ENCODE results near the gene RETREG2. TPM values are rescaled to one million over a fixed set of nuclear protein-coding genes. Genes with fewer than 3 reads are reported as not detected.

RETREG2 gene
- total RNA-seq, 4 donors from 2014 or later: 82.3 to 122 (median 100) TPM

DNA sequence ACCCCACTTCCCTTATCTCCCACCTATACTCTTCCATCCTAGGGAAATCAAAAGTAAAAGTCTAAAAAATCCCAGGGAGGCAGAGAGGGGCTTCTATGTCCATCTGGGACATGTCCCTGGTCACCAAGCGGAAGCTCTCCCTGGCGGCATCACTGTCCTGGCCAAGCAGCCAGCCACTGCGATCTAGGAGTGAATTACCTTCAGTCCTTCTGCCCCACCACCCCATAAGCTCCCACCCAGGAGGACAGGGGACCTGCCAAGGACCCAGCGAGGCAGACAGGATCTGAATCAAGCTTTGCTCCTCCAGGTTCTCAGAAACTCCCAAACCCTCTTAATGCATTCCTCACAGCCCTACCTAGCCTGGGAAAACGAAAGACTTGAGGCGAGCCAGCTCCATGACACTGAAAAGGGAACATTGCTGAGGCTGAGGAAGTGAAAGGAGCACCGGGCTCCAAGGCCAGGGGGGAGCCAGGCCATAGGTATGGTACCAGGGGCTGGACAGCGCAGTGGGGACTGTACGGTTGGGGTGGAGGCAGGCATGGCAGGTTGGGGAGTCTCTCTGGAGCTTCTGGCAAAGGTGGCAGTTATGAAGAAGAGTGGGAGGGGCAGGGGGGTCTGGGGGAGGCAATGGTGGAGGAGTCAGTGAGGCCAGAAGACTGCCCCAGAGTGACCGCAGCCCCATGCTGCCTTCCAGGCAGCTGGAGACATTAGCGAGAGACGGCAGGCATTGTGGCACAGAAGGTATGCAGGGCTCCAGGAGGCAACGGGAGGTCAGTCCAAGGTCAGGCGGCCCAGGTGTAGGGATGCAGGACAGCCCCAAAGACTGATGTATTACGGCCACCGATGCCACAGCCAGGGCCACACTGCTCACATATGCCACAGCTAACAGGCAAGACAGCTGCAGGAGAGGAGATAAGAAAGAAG lies 5.6 kb upstream of the RETREG2 start:
- no peak for DNase-seq
- Histone ChIP-seq H3K27me3 (no peaks in the 10 kb centered on the region), H3K9me3 (no peaks in the 10 kb centered on the region), H3K4me1 (peaks cover 9 to 22% of the 10 kb centered on the region in 2 donors), H3K4me3 (replicated peaks in 1 of 3) (no peak overlapping the region), H3K27ac (peak overlapping the region in 2 of 3 donors; percentile 44 to 59), H3K36me3 (peaks cover 30% of the 10 kb centered on the region in 2 donors)
- intact Hi-C loops (cut with DNase I): no loop called here
- WGBS, 2 donors: 89 to 90% methylated on average over 16 of the region's 16 CpGs
- TF ChIP-seq CTCF (IDR thresholded peaks at IDR 0.05): no peak
- TF ChIP-seq POLR2A (IDR thresholded peaks at IDR 0.05): no peak

DNA sequence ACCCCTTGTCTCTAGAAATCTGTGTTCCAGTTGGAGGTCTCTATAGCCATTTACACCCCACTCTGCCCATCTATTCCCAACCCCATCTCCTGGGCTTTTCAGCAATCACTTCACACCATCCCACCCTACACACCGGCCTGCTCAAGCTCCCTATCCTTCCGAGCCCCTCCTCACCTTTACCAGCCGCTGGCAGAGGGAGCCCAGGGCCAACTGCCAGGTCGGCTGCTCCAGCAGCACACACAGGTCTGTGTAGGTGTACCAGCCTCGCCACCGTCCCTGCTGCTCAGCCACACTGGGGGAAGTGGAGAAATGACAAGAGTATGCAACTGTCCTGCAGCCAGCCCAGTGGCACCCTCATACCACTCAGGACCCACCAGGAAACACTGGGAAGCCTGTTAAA lies 4.9 kb upstream of the RETREG2 start:
- Histone ChIP-seq H3K27ac (no peak overlapping the region), H3K9me3 (no peaks in the 10 kb centered on the region), H3K4me3 (replicated peaks in 1 of 3) (no peak overlapping the region), H3K27me3 (no peaks in the 10 kb centered on the region), H3K4me1 (peaks cover 9 to 22% of the 10 kb centered on the region in 2 donors), H3K36me3 (peaks cover 30% of the 10 kb centered on the region in 2 donors)
- no peak for TF ChIP-seq CTCF (IDR thresholded peaks at IDR 0.05)
- no peak for TF ChIP-seq POLR2A (IDR thresholded peaks at IDR 0.05)
- intact Hi-C loops (cut with DNase I): no loop called here
- no peak for DNase-seq
- 93 to 99% methylated on average over 6 of the region's 6 CpGs for WGBS, 2 donors

- H3K4me1 ChIP-seq: peaks cover 16 to 27% of the 10 kb centered on the region in 2 donors
- 97% methylated on average over 3 of the region's 3 CpGs for WGBS, 2 donors
- no peaks in the 10 kb centered on the region for H3K9me3 ChIP-seq
- H3K27me3 ChIP-seq: no peaks in the 10 kb centered on the region
- H3K4me3 ChIP-seq (replicated peaks in 1 of 3): no peak overlapping the region
- no peak for DNase-seq
- no peak overlapping the region for H3K27ac ChIP-seq
- peaks cover 30% of the 10 kb centered on the region in 2 donors for H3K36me3 ChIP-seq
- TF ChIP-seq POLR2A (IDR thresholded peaks at IDR 0.05): no peak
- no peak for TF ChIP-seq CTCF (IDR thresholded peaks at IDR 0.05)
- intact Hi-C loops (cut with DNase I): no loop called here
Observed at GRCh38 chr2:219174146-219174545, 3.9 kb upstream of the RETREG2 start.

DNA sequence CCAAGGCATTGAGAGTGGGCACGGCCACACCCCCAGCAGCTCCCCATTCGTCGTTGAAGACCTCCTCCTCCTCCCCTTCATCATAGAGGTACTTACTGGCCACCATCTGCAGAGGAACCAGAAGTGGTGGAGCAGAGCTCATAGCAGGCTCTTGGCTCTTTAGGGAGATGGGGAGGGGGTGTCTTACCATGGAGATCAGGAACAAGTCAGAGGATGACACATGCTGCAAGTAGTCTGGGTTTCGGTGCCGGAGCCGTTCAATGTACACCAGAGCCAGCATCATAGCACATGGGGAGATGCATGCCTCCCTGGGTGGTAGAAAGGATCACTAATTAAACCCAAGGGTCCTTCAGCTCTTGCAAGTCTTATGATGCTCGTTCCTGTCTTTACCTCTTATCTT lies 3.3 kb upstream of the RETREG2 start:
- no peak for DNase-seq
- H3K4me1 ChIP-seq: peaks cover 21 to 34% of the 10 kb centered on the region in 2 donors
- H3K27me3 ChIP-seq: no peaks in the 10 kb centered on the region
- H3K36me3 ChIP-seq: peaks cover 30 to 33% of the 10 kb centered on the region in 2 donors
- no peak for TF ChIP-seq CTCF (IDR thresholded peaks at IDR 0.05)
- TF ChIP-seq POLR2A (IDR thresholded peaks at IDR 0.05): no peak
- no peaks in the 10 kb centered on the region for H3K9me3 ChIP-seq
- no peak overlapping the region for H3K4me3 ChIP-seq (replicated peaks in 1 of 3)
- intact Hi-C loops (cut with DNase I): loop anchor here (5.0 kb wide), 1 partner anchor 38 kb away; no protein-coding TSS in a partner anchor
- H3K27ac ChIP-seq: no peak overlapping the region
- WGBS, 2 donors: 91 to 96% methylated on average over 7 of the region's 7 CpGs

- peaks cover 21 to 34% of the 10 kb centered on the region in 2 donors for H3K4me1 ChIP-seq
- WGBS, 2 donors: 84% methylated on average over 7 of the region's 7 CpGs
- no peaks in the 10 kb centered on the region for H3K27me3 ChIP-seq
- H3K27ac ChIP-seq: peak overlapping the region in 2 of 3 donors; percentile 98 to 99
- DNase-seq: no peak
- TF ChIP-seq CTCF (IDR thresholded peaks at IDR 0.05) (no peak), POLR2A (IDR thresholded peaks at IDR 0.05) (no peak)
- H3K4me3 ChIP-seq (replicated peaks in 1 of 3): peak overlapping the region in 1 of 3 donors; percentile 97
- H3K36me3 ChIP-seq: peaks cover 34 to 40% of the 10 kb centered on the region in 2 donors
- H3K9me3 ChIP-seq: no peaks in the 10 kb centered on the region
- intact Hi-C loops (cut with DNase I): loop anchor here (5.0 kb wide), 1 partner anchor 37 kb away; no protein-coding TSS in a partner anchor
Observed at GRCh38 chr2:219175486-219175885, 2.6 kb upstream of the RETREG2 start.
